Subcutaneous preadipocyte (primary cell): ENCODE results near the gene PTH2R. TPM values are rescaled to one million over a fixed set of nuclear protein-coding genes. Genes with fewer than 3 reads are reported as not detected.

ENCODE experiments used
- total RNA-seq: library from RNA; depleted of rRNA; stranded (reverse); fragments of >200 nt; gene quantifications from 2 replicates; pipeline ENCODE4 v1.2.3, GENCODE V29; 2012

The PTH2R gene, protein sequence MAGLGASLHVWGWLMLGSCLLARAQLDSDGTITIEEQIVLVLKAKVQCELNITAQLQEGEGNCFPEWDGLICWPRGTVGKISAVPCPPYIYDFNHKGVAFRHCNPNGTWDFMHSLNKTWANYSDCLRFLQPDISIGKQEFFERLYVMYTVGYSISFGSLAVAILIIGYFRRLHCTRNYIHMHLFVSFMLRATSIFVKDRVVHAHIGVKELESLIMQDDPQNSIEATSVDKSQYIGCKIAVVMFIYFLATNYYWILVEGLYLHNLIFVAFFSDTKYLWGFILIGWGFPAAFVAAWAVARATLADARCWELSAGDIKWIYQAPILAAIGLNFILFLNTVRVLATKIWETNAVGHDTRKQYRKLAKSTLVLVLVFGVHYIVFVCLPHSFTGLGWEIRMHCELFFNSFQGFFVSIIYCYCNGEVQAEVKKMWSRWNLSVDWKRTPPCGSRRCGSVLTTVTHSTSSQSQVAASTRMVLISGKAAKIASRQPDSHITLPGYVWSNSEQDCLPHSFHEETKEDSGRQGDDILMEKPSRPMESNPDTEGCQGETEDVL
- 0.20 and 0.37 TPM in 2 replicates for total RNA-seq

DNA sequence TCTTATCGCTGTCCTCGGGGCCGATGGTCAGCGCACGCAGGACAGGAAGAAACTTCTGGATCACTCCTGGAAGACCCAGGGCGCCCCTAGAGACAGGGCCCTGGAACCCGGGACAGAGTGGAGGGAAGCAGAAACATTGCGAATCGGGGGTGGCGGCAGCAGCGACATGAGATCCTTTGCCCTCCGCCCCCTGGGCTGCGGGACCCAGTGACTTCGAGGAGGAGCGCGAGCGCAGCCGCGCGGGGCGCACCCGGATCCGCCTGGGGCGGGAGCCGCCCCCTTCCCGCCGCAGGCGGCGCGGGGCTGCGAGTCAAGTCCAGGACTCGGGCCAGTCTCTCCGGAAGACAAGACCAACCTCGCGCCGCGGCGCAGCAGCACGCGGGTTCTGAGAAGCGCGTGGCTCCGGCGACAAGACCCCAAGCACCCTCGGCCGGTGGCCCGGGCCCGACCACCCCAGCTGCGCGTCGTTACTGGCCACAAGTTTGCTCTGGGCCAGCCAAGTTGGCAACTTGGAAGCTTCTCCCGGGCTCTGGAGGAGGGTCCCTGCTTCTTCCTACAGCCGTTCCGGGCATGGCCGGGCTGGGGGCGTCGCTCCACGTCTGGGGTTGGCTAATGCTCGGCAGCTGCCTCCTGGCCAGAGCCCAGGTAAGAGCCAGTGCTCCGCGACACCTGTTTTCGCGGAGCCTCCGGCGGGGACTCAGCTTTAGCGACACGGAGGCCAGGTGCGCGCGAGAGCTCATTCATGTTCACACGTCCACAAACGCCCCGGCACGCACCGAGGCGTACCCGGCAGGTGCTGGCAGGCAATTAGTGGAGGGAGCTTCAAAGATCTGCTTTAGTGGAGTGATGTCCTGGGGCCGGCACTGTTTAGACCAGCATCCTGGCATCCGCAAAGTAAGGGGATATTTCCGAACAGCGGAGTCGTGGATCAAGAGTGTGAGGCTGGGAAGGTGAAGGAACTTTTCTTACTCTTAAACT is at the start of gene PTH2R:
TSS of gene PTH2R (plus strand) at position 319 of the 978 bp plus-strand sequence. CDS start at position 571, 252 bp downstream.

Other genes starting within 250 kb of the PTH2R start
- gene CRYGA, start 243.2 kb upstream of the PTH2R start, total RNA-seq, result not detected in 2 replicates
- gene C2orf80, start 216.8 kb upstream of the PTH2R start, total RNA-seq, result not detected in 2 replicates
- gene IDH1, start 151.7 kb upstream of the PTH2R start, total RNA-seq, result 127 and 133 TPM in 2 replicates
- gene PIKFYVE, start 140.5 kb upstream of the PTH2R start, total RNA-seq, result 29.8 and 38.5 TPM in 2 replicates